C4-2B (cell line): ENCODE data around the gene NCAPH2.

Experiments
- H3K27ac ChIP-seq: fragments of 450-650 bp; 2 replicates; pipeline ENCODE4 v1.5.1; 2017
- ZFX ChIP-seq: fragments of 450-650 bp; IDR thresholded peaks from 2 replicates; pipeline ENCODE4 v1.6.1; 2017
- TF ChIP-seq, protein P1 (sequence below): fragments of 450-650 bp; conservative IDR thresholded peaks from 2 replicates; pipeline ENCODE4 v1.5.1; 2017; ENCODE audit warnings: mild to moderate bottlenecking

The NCAPH2 gene

DNA sequence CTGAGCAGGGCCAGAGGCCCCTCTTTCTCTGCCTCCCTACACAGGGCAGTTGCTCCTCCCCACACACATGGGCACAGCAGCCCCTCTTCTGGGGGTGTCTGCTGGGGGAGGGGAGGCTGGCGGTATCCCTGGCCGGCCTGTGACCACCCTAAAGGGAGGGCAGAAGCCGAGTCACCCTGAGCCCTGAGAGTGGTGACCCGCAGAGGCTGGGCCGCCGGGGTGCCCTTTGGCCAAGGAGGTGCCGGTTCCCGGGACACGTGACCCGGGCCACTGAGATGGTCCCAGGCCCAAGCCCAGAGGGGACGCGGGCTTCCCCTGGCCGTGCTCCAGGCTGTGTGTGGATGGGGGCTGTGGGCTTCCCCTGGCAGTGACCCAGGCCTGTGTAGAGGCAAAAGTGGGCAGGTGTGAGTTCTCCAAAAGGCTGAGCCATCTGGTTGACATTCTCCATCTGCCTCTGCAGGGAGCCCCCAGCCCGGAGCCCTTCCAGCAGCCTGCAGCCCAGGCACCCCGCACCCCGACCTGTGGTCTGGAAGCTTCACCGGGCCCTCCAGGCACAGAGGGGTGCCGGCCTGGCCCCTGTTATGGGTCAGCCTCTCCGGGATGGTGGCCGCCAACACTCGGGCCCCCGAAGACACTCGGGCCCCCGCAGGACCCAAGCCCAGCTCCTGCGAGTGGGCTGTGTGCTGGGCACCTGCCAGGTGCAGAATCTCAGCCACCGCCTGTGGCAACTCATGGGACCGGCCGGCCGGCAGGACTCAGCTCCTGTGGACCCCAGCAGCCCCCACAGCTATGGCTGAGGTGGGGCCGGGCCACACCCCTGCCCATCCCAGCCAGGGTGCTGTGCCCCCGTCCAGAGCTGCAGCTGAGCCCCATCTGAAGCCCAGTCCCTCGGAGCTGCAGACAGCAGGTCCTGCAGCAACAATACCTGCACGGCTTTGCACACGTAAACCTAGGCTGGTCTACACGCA, 25.6 kb upstream of the NCAPH2 start:
- peak overlapping the region; percentile 85 for H3K27ac ChIP-seq

GRCh38 chr22:50483106-50483505, 24.9 kb upstream of the NCAPH2 start:
- no peak for TF ChIP-seq ZFX
- TF ChIP-seq, protein P1, sequence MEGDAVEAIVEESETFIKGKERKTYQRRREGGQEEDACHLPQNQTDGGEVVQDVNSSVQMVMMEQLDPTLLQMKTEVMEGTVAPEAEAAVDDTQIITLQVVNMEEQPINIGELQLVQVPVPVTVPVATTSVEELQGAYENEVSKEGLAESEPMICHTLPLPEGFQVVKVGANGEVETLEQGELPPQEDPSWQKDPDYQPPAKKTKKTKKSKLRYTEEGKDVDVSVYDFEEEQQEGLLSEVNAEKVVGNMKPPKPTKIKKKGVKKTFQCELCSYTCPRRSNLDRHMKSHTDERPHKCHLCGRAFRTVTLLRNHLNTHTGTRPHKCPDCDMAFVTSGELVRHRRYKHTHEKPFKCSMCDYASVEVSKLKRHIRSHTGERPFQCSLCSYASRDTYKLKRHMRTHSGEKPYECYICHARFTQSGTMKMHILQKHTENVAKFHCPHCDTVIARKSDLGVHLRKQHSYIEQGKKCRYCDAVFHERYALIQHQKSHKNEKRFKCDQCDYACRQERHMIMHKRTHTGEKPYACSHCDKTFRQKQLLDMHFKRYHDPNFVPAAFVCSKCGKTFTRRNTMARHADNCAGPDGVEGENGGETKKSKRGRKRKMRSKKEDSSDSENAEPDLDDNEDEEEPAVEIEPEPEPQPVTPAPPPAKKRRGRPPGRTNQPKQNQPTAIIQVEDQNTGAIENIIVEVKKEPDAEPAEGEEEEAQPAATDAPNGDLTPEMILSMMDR = no peak
- peak overlapping the region; percentile 85; the same call in 1 of the 2 replicates for H3K27ac ChIP-seq

More for the DNA sequence above, 25.6 kb upstream of the NCAPH2 start:
- TF ChIP-seq, protein P1 = no peak
- TF ChIP-seq ZFX = 0 out of 2 replicates have a peak, but pooled peaks have one; percentile 1

DNA sequence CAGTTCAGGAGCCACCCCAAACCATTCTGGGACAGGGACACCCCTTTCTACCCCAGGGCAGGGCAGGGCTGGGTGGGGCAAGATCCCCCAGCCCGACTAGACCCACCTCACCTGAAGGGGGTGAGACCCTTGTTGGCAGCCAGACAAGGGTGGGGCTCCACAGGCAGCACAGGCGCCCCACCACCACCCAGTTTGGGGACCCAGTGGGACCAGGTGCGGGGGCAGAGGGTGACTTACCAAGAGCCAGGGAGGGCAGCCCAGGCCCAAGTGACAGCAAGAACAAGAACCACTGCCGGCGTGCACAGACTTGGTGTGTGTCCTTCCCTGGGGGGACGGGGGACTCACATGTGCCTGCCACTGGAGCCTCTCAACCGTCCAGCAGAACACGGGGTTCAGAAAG, 24.5 kb upstream of the NCAPH2 start:
- TF ChIP-seq, protein P1 = no peak
- no peak for TF ChIP-seq ZFX
- no peak overlapping the region for H3K27ac ChIP-seq

GRCh38 chr22:50483977-50484853, 23.8 kb upstream of the NCAPH2 start:
- H3K27ac ChIP-seq = no peak overlapping the region
- no peak for TF ChIP-seq ZFX
- TF ChIP-seq, protein P1 = no peak

- TF ChIP-seq ZFX = no peak
- TF ChIP-seq, protein P1 = no peak
- H3K27ac ChIP-seq = peak overlapping the region; percentile 24; the same call in 1 of the 2 replicates
Observed at GRCh38 chr22:50485221-50486131, 22.5 kb upstream of the NCAPH2 start.

DNA sequence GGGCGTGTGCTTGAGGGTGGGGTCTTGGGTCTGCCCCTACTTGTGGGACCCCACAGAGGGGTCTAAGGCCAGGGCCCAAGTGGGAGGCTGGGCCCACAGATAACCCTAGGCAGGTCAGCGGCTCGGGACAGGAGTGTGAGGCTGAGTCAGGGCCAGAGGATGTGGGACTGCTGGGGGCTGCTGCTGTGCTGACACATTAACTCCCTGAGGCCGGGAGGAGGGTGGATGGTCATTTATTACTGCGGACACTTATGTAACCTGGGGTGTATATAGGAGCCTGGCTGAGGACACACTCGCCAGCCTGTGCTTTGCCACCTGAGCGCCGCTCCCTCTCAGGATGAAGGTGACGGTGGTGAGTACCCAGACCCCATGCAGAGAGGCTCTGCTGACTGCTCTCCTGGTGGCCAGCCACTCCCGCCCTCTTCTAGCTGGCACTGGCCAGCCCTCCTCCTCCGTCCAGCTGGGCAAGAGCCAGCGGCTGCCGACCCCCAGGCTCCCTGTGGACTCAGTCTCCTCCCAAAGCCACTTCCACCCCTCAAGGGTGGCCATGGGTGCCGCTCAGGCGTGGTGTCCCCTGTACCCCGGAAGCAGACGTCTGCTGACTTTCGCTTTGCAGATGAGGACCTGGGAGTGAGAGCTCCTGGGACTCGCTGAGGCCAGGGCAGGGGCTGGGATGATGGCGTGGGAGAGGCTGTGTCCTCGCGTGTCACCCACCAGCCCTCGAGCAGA, 21.3 kb upstream of the NCAPH2 start, which contains the start of gene MIOX:
TSS of gene MIOX (plus strand) at position 299 of the 729 bp plus-strand sequence. CDS start at position 338, 39 bp downstream.
- peak within 1 kb of the TSS; percentile 24; the same call in 1 of the 2 replicates for H3K27ac ChIP-seq
- no peak for TF ChIP-seq ZFX
- TF ChIP-seq, protein P1 = no peak
